CD14-positive monocyte (primary cell): Measurements from ENCODE around the gene ST7. TPM values are rescaled to one million over a fixed set of nuclear protein-coding genes. Genes with fewer than 3 reads are reported as not detected.

Source experiments
- DNase-seq, 3 donors: peaks; one replicate each; pipeline ENCODE4 v3.0.0-alpha.2; 2011 to 2022
- H2AFZ ChIP-seq: 2 replicates; pipeline ENCODE4 v1.6.0; 2012; ENCODE audit warnings: mild to moderate bottlenecking, low read depth, low read length, inconsistent platforms; ENCODE audit not compliant: insufficient read depth, poor library complexity, severe bottlenecking
- H3K27ac ChIP-seq, 2 donors: 1 replicate in 1 of 2; 2 replicates in 1 of 2; pipeline ENCODE4 v1.5.1; 2012 to 2013; ENCODE audit warnings: low read length in 2 of 2, control low read depth in 1 of 2, inconsistent platforms in 1 of 2, low read depth in 1 of 2, mild to moderate bottlenecking in 1 of 2
- H3K27me3 ChIP-seq, 2 donors: one replicate each; pipeline versions ENCODE4 v1.6.0 to v1.6.1; 2011 to 2013; ENCODE audit warnings: low read length in 2 of 2; ENCODE audit not compliant: control insufficient read depth in 2 of 2, insufficient read depth in 2 of 2
- H3K36me3 ChIP-seq, 2 donors: replicated peaks in 1 of 2; 1 replicate in 1 of 2; 2 replicates in 1 of 2; pipeline versions ENCODE4 v1.5.1 to v1.6.1; 2012 to 2013; ENCODE audit warnings: low read length in 2 of 2, control low read depth in 1 of 2, inconsistent platforms in 1 of 2, mild to moderate bottlenecking in 1 of 2; ENCODE audit not compliant: insufficient read depth in 2 of 2, control insufficient read depth in 1 of 2
- H3K4me1 ChIP-seq, 2 donors: 1 replicate in 1 of 2; 2 replicates in 1 of 2; pipeline versions ENCODE4 v1.5.1 to v1.6.1; 2012 to 2013; ENCODE audit warnings: low read length in 2 of 2, control low read depth in 1 of 2, inconsistent platforms in 1 of 2, mild to moderate bottlenecking in 1 of 2, moderate library complexity in 1 of 2; ENCODE audit not compliant: insufficient read depth in 2 of 2, control insufficient read depth in 1 of 2
- H3K4me2 ChIP-seq: replicated peaks from 2 replicates; pipeline ENCODE3; 2012; ENCODE audit warnings: low read length, moderate library complexity, mild to moderate bottlenecking; ENCODE audit not compliant: poor library complexity, severe bottlenecking; ENCODE audit errors: extremely low read depth
- H3K4me3 ChIP-seq, 3 experiments: fragments of 200-600 bp in 1 of 3; sonication (generic) in 1 of 3; replicated peaks in 1 of 3; 1 replicate in 2 of 3; 2 replicates in 1 of 3; pipeline ENCODE4 v1.5.1; 2011 to 2013; ENCODE audit warnings: low read length in 3 of 3, mild to moderate bottlenecking in 3 of 3, control low read depth in 2 of 3, low read depth in 2 of 3, inconsistent platforms in 1 of 3, moderate library complexity in 1 of 3
- H3K79me2 ChIP-seq: 2 replicates; pipeline ENCODE4 v1.6.0; 2012; ENCODE audit warnings: mild to moderate bottlenecking, control low read depth, inconsistent platforms, low read length, moderate library complexity; ENCODE audit not compliant: insufficient read depth
- H3K9ac ChIP-seq: 2 replicates; pipeline ENCODE4 v1.6.0; 2017; ENCODE audit warnings: low read length, mild to moderate bottlenecking; ENCODE audit not compliant: insufficient read depth, poor library complexity, severe bottlenecking
- H3K9me3 ChIP-seq, 2 donors: replicated peaks in 1 of 2; 1 replicate in 1 of 2; 2 replicates in 1 of 2; pipeline versions ENCODE4 v1.5.1 to v1.6.1; 2012 to 2013; ENCODE audit warnings: low read length in 2 of 2, control low read depth in 1 of 2; ENCODE audit not compliant: control insufficient read depth in 1 of 2, insufficient read depth in 1 of 2
- H4K20me1 ChIP-seq: 2 replicates; pipeline ENCODE4 v1.6.0; 2012; ENCODE audit warnings: mild to moderate bottlenecking, low read length, control low read depth, moderate library complexity; ENCODE audit not compliant: insufficient read depth
- H3K27ac Mint-ChIP-seq, 7 donors: one replicate each; pipeline ENCODE4 v1.8.0; 2020; ENCODE audit warnings: mild to moderate bottlenecking in 7 of 7, mixed read lengths in 7 of 7, moderate library complexity in 6 of 7, inconsistent platforms in 2 of 7
- H3K27me3 Mint-ChIP-seq, 3 donors: one replicate each; pipeline ENCODE4 v1.8.0; 2021 to 2022; ENCODE audit warnings: low read depth in 3 of 3, mild to moderate bottlenecking in 3 of 3, mixed read lengths in 3 of 3, moderate library complexity in 3 of 3, inconsistent platforms in 1 of 3
- H3K36me3 Mint-ChIP-seq, 2 donors: one replicate each; pipeline ENCODE4 v1.8.0; 2020; ENCODE audit warnings: mixed read lengths in 2 of 2, inconsistent platforms in 1 of 2, mild to moderate bottlenecking in 1 of 2
- H3K4me1 Mint-ChIP-seq: one replicate; pipeline ENCODE4 v1.8.0; 2020; ENCODE audit warnings: mild to moderate bottlenecking, mixed read lengths
- H3K4me3 Mint-ChIP-seq, 2 donors: one replicate each; pipeline ENCODE4 v1.8.0; 2020; ENCODE audit warnings: mild to moderate bottlenecking in 2 of 2, mixed read lengths in 2 of 2, moderate library complexity in 1 of 2
- H3K9me3 Mint-ChIP-seq, 7 donors: one replicate each; pipeline ENCODE4 v1.8.0; 2020 to 2022; ENCODE audit warnings: mixed read lengths in 7 of 7, mild to moderate bottlenecking in 6 of 7, moderate library complexity in 6 of 7, inconsistent platforms in 2 of 7
- CTCF ChIP-seq: fragments of 200-600 bp; IDR thresholded peaks from one replicate; pipeline ENCODE4 v1.8.0; 2022; ENCODE audit warnings: antibody characterized with exemption, mild to moderate bottlenecking
- WGBS: methylation state at CpG from one replicate; pipeline ENCODE4 v1.1.5; 2013; ENCODE audit warnings: missing lambda C conversion rate; ENCODE audit not compliant: insufficient coverage; 5-methylcytosine and 5-hydroxymethylcytosine counted together
- intact Hi-C, 2 donors: fragments of 100-400 bp; cut with micrococcal nuclease; formaldehyde crosslinking; loops; one replicate each; pipeline versions ENCODE4 v1.15.0 to v1.15.1; 2023
- polyA plus RNA-seq, 3 donors: library from polyadenylated mRNA; depleted of rRNA in 1 of 3; unstranded in 2 of 3; stranded (reverse) in 1 of 3; fragments of 300-500 nt in 2 of 3; fragments of >200 nt in 1 of 3; fragmentation: Illumina TruSeq in 2 of 3; gene quantifications; 1 replicate in 2 of 3; 2 replicates in 1 of 3; pipeline ENCODE4 v1.2.3, GENCODE V29; 2012 to 2021

Gene ST7
- polyA plus RNA-seq, 3 donors = 3.6 to 5.5 (median 4.1) TPM

GRCh38 chr7:117148971-117149370 is 195.7 kb downstream of the ST7 start:
- H3K4me1 ChIP-seq = peaks cover 12 to 17% of the 10 kb centered on the region in 2 donors
- Mint-ChIP-seq H3K4me1 (peaks cover 17% of the 10 kb centered on the region), H3K27ac (no peak overlapping the region), H3K4me3 (no peak overlapping the region), H3K9me3 (no peaks in the 10 kb centered on the region), H3K27me3 (no peaks in the 10 kb centered on the region), H3K36me3 (no peaks in the 10 kb centered on the region)
- H2AFZ ChIP-seq = no peak overlapping the region
- no peaks in the 10 kb centered on the region for H3K9me3 ChIP-seq
- no peak overlapping the region for H3K4me2 ChIP-seq
- no peak for DNase-seq
- H3K4me3 ChIP-seq = no peak overlapping the region
- TF ChIP-seq CTCF = no peak
- no peak overlapping the region for H3K27ac ChIP-seq
- H3K9ac ChIP-seq = no peak overlapping the region
- no peaks in the 10 kb centered on the region for H4K20me1 ChIP-seq
- H3K79me2 ChIP-seq = no peaks in the 10 kb centered on the region
- intact Hi-C loops = no loop called here
- no peaks in the 10 kb centered on the region for H3K27me3 ChIP-seq
- 98% methylated on average over 3 of the region's 4 CpGs for WGBS
- H3K36me3 ChIP-seq = no peaks in the 10 kb centered on the region

GRCh38 chr7:117149692-117150091 is 196.4 kb downstream of the ST7 start:
- Mint-ChIP-seq H3K27ac (no peak overlapping the region), H3K4me3 (no peak overlapping the region), H3K36me3 (no peaks in the 10 kb centered on the region), H3K27me3 (no peaks in the 10 kb centered on the region), H3K4me1 (peaks cover 17% of the 10 kb centered on the region), H3K9me3 (no peaks in the 10 kb centered on the region)
- no peak overlapping the region for H3K27ac ChIP-seq
- no peak overlapping the region for H2AFZ ChIP-seq
- no peak overlapping the region for H3K9ac ChIP-seq
- intact Hi-C loops = no loop called here
- H4K20me1 ChIP-seq = no peaks in the 10 kb centered on the region
- H3K9me3 ChIP-seq = no peaks in the 10 kb centered on the region
- H3K27me3 ChIP-seq = no peaks in the 10 kb centered on the region
- no peaks in the 10 kb centered on the region for H3K79me2 ChIP-seq
- H3K36me3 ChIP-seq = no peaks in the 10 kb centered on the region
- no peak for DNase-seq
- peaks cover 12 to 17% of the 10 kb centered on the region in 2 donors for H3K4me1 ChIP-seq
- WGBS = no CpG with 5 or more reads among the region's 3 CpGs
- H3K4me3 ChIP-seq = no peak overlapping the region
- no peak for TF ChIP-seq CTCF
- no peak overlapping the region for H3K4me2 ChIP-seq
